Spleen (tissue), 11 donors: ENCODE results near the gene NLRP3. TPM values are rescaled to one million over a fixed set of nuclear protein-coding genes. Genes with fewer than 3 reads are reported as not detected.

Source experiments
- DNase-seq: peaks from one replicate; pipeline ENCODE4 v3.0.0-alpha.2; 2020
- H3K27ac ChIP-seq, 8 donors: fragments of 200-600 bp; sonication (generic) in 7 of 8; 1 replicate in 4 of 8; 2 replicates in 4 of 8; pipeline versions ENCODE4 v1.5.0 to v1.8.0; 2016 to 2021; ENCODE audit warnings: inconsistent platforms in 4 of 8, mild to moderate bottlenecking in 4 of 8, moderate library complexity in 1 of 8
- H3K27me3 ChIP-seq, 7 donors: fragments of 200-600 bp; sonication (generic) in 6 of 7; replicated peaks in 1 of 7; 1 replicate in 4 of 7; 2 replicates in 3 of 7; pipeline versions ENCODE4 v1.5.0 to v1.8.0; 2016 to 2021; ENCODE audit warnings: inconsistent platforms in 3 of 7, mild to moderate bottlenecking in 1 of 7
- H3K36me3 ChIP-seq, 6 donors: fragments of 200-600 bp; sonication (generic) in 5 of 6; 1 replicate in 4 of 6; 2 replicates in 2 of 6; pipeline versions ENCODE4 v1.5.0 to v1.8.0; 2016 to 2021; ENCODE audit warnings: inconsistent platforms in 2 of 6
- H3K4me1 ChIP-seq, 6 donors: fragments of 200-600 bp; sonication (generic) in 5 of 6; 1 replicate in 3 of 6; 2 replicates in 3 of 6; pipeline versions ENCODE4 v1.5.0 to v1.8.0; 2016 to 2021; ENCODE audit warnings: inconsistent platforms in 3 of 6
- H3K4me3 ChIP-seq, 8 donors: fragments of 200-600 bp; sonication (generic) in 7 of 8; 1 replicate in 4 of 8; 2 replicates in 4 of 8; pipeline versions ENCODE4 v1.5.0 to v1.8.0; 2016 to 2021; ENCODE audit warnings: inconsistent platforms in 4 of 8, mild to moderate bottlenecking in 4 of 8, moderate library complexity in 2 of 8
- H3K9me3 ChIP-seq, 8 donors: fragments of 200-600 bp; sonication (generic) in 7 of 8; 1 replicate in 4 of 8; 2 replicates in 4 of 8; pipeline versions ENCODE4 v1.5.0 to v1.8.0; 2016 to 2021; ENCODE audit warnings: inconsistent platforms in 4 of 8
- CTCF ChIP-seq, 11 experiments: fragments of 200-600 bp in 7 of 11; fragments of 450-650 bp in 4 of 11; sonication (generic) in 4 of 11; IDR thresholded peaks in 8 of 11; conservative IDR thresholded peaks in 3 of 11; 1 replicate in 7 of 11; 2 replicates in 4 of 11; pipeline versions ENCODE4 v1.4.0 to v1.8.0; 2016 to 2021; ENCODE audit warnings: antibody characterized with exemption in 11 of 11, inconsistent platforms in 4 of 11, mild to moderate bottlenecking in 1 of 11
- POLR2A ChIP-seq, 3 donors: fragments of 450-650 bp; IDR thresholded peaks; one replicate each; pipeline ENCODE4 v1.5.1; 2017; ENCODE audit warnings: antibody characterized with exemption in 3 of 3, mild to moderate bottlenecking in 1 of 3
- POLR2AphosphoS5 ChIP-seq, 3 donors: sonication (generic); formaldehyde crosslinking; IDR thresholded peaks; one replicate each; pipeline ENCODE4 v1.5.1; 2017; ENCODE audit warnings: antibody characterized with exemption in 3 of 3
- WGBS, 5 donors: extraction: QIAGEN DNeasy Blood & Tissue Kit in 3 of 5; methylation state at CpG; one replicate each; pipeline versions ENCODE4 v1.1.5 to v1.1.7; 2013 to 2018; 5-methylcytosine and 5-hydroxymethylcytosine counted together
- intact Hi-C: fragments of 100-400 bp; cut with DNase I; formaldehyde crosslinking; loops from one replicate; pipeline ENCODE4 v1.15.0; 2023; ENCODE audit warnings: low total_unique reads
- polyA plus RNA-seq, 3 donors: library from polyadenylated mRNA; stranded (reverse); fragments of 200-250 nt; gene quantifications; one replicate each; pipeline ENCODE4 v1.2.1, GENCODE V29; 2013
- total RNA-seq, 7 donors: library from RNA; depleted of rRNA in 3 of 7; stranded (reverse); fragments of >200 nt in 3 of 7; fragmentation: NEBNext Ultra II Directional in 4 of 7; extraction: Animal tissue kit (Norgen Biotek cat#: 25700) in 4 of 7; gene quantifications; one replicate each; pipeline versions ENCODE4 v1.1.0 to v1.2.1, GENCODE V29; 2016 to 2021
- donor health status: healthy with polysubstance abuse.
- donor health status: DM: no; HTN: no; CAD: no; lungs with moderate emphysema.
- donor health status: DM: no; HTN: no; CAD: no.
- donor health status: Bipolar disorder and iron deficiency.
- donor health status: healthy.
- donor health status: DM: no; HTN: no; CAD: no.
- donor health status: DM: yes; HTN: yes; CAD: no.

The NLRP3 gene
- total and polyA plus RNA-seq, 10 donors = 1.2 to 17.0 (median 9.1) TPM

DNA sequence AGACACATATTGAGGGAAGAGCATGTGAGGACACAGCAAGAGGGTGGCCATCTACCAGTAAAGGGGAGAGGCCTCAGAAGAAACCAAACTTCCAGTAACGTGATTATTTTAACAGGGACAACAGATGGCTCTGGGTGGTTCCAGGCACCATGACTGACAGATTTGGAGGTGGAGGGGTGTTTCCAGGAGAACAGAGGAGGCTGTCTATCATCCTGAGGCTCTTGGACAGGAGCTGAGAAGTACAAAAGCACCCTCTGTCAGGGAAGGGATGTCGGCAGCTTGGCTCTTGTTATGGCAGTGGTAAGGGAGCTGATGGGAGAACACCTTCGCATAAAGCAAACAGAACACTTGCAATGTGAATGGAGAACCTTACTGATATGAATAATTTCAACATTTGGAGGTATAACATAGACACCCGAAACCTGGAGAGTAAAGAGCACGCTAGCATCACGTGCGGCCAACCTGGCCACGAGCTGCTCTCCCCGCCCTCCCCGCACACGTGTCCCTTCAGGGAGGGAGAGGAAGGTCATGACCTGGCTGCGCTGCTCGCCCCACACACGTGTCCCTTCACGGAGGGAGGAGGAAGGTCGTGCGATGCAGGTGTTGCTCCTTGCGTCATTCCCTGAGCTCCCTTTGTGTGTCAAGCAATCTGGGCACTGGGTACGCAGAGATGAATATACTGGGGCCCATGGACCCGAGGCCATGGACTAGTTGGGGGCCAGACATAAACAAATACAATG lies 37.5 kb upstream of the NLRP3 start:
- Histone ChIP-seq H3K27ac (no peak overlapping the region), H3K36me3 (no peaks in the 10 kb centered on the region), H3K9me3 (peaks cover 0 to 4% (median 0%) of the 10 kb centered on the region in 8 donors), H3K4me1 (peaks cover 0 to 7% (median 4%) of the 10 kb centered on the region in 6 donors), H3K27me3 (peaks cover 0 to 9% (median 0%) of the 10 kb centered on the region in 7 donors), H3K4me3 (no peak overlapping the region)
- WGBS, 5 donors = 84 to 97% (median 87%) methylated on average over 20 of the region's 20 CpGs
- no peak for TF ChIP-seq POLR2AphosphoS5 (IDR thresholded peaks at IDR 0.05)
- TF ChIP-seq POLR2A (IDR thresholded peaks at IDR 0.05) = no peak
- no peak for TF ChIP-seq CTCF (IDR thresholded peaks at IDR 0.05 in 8 of 11, conservative IDR thresholded peaks at IDR 0.05 in 3 of 11)
- intact Hi-C loops = no loop called here
- no peak for DNase-seq

DNA sequence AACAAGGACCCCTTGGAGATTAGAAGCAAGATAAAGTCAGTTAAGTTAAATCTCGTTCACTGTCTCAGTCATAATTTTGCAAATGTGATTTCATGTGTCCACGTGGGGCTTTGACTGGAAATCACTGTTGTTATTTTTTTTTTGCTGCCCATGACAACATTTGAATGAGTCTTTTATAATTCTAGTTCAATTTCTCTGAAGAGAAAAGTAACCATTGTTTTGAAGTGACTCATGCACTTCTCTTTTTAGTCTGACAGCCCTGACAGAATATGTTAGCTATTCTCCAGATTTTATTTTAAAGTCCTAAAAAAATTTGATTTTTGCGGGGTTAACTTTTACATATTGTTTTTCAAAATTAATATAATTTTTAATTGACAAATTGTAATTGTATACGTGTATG lies 30.7 kb upstream of the NLRP3 start:
- H3K36me3 ChIP-seq = no peaks in the 10 kb centered on the region
- intact Hi-C loops = no loop called here
- no peak for DNase-seq
- peaks cover 0 to 12% (median 10%) of the 10 kb centered on the region in 6 donors for H3K4me1 ChIP-seq
- peaks cover 0 to 8% (median 3%) of the 10 kb centered on the region in 8 donors for H3K9me3 ChIP-seq
- H3K27me3 ChIP-seq = peaks cover 0 to 5% (median 0%) of the 10 kb centered on the region in 7 donors
- no peak overlapping the region for H3K27ac ChIP-seq
- no peak overlapping the region for H3K4me3 ChIP-seq
- WGBS, 5 donors = 64 to 86% (median 75%) methylated on average over 4 of the region's 4 CpGs
- TF ChIP-seq POLR2AphosphoS5 (IDR thresholded peaks at IDR 0.05) (no peak), POLR2A (IDR thresholded peaks at IDR 0.05) (no peak), CTCF (IDR thresholded peaks at IDR 0.05 in 8 of 11, conservative IDR thresholded peaks at IDR 0.05 in 3 of 11) (no peak)

GRCh38 chr1:247386217-247386616 lies 29.8 kb upstream of the NLRP3 start:
- WGBS, 5 donors = 62 to 91% (median 81%) methylated on average over 1 of the region's 1 CpG
- Histone ChIP-seq H3K4me3 (no peak overlapping the region), H3K27ac (no peak overlapping the region), H3K36me3 (no peaks in the 10 kb centered on the region), H3K9me3 (peaks cover 0 to 8% (median 3%) of the 10 kb centered on the region in 8 donors), H3K27me3 (peaks cover 0 to 5% (median 0%) of the 10 kb centered on the region in 7 donors), H3K4me1 (peaks cover 0 to 21% (median 16%) of the 10 kb centered on the region in 6 donors)
- TF ChIP-seq CTCF (IDR thresholded peaks at IDR 0.05 in 8 of 11, conservative IDR thresholded peaks at IDR 0.05 in 3 of 11) (no peak), POLR2A (IDR thresholded peaks at IDR 0.05) (no peak), POLR2AphosphoS5 (IDR thresholded peaks at IDR 0.05) (no peak)
- DNase-seq = no peak
- intact Hi-C loops = no loop called here

- H3K4me3 ChIP-seq = no peak overlapping the region
- peaks cover 0 to 5% (median 0%) of the 10 kb centered on the region in 7 donors for H3K27me3 ChIP-seq
- no peak overlapping the region for H3K27ac ChIP-seq
- intact Hi-C loops = no loop called here
- TF ChIP-seq POLR2A (IDR thresholded peaks at IDR 0.05) (no peak), POLR2AphosphoS5 (IDR thresholded peaks at IDR 0.05) (no peak), CTCF (IDR thresholded peaks at IDR 0.05 in 8 of 11, conservative IDR thresholded peaks at IDR 0.05 in 3 of 11) (no peak)
- H3K4me1 ChIP-seq = peaks cover 0 to 23% (median 16%) of the 10 kb centered on the region in 6 donors
- no peak for DNase-seq
- 66 to 84% (median 80%) methylated on average over 3 of the region's 3 CpGs for WGBS, 5 donors
- H3K36me3 ChIP-seq = no peaks in the 10 kb centered on the region
- peaks cover 0 to 8% (median 3%) of the 10 kb centered on the region in 8 donors for H3K9me3 ChIP-seq
These were observed 29.3 kb upstream of the NLRP3 start for GRCh38 chr1:247386687-247387086.
